Transverse colon (tissue), 4 donors: ENCODE data around the gene BEST4.

ENCODE experiments used
- CTCF ChIP-seq, 5 experiments: fragments of 200-600 bp in 3 of 5; fragments of 450-650 bp in 2 of 5; sonication (generic) in 3 of 5; IDR thresholded peaks; 1 replicate in 2 of 5; 2 replicates in 3 of 5; pipeline ENCODE4 v1.5.1; 2016 to 2017; ENCODE audit warnings: antibody characterized with exemption in 5 of 5, inconsistent platforms in 3 of 5, mild to moderate bottlenecking in 2 of 5, moderate library complexity in 1 of 5
- EP300 ChIP-seq: sonication (generic); formaldehyde crosslinking; IDR thresholded peaks from one replicate; pipeline ENCODE4 v1.6.1; 2017; ENCODE audit warnings: antibody characterized with exemption, low read depth
- POLR2A ChIP-seq: fragments of 450-650 bp; IDR thresholded peaks from one replicate; pipeline ENCODE4 v1.6.1; 2016; ENCODE audit warnings: antibody characterized with exemption, mild to moderate bottlenecking, moderate library complexity
- POLR2AphosphoS5 ChIP-seq, 3 donors: sonication (generic); formaldehyde crosslinking; IDR thresholded peaks; one replicate each; pipeline ENCODE4 v1.6.1; 2016; ENCODE audit warnings: antibody characterized with exemption in 3 of 3

DNA sequence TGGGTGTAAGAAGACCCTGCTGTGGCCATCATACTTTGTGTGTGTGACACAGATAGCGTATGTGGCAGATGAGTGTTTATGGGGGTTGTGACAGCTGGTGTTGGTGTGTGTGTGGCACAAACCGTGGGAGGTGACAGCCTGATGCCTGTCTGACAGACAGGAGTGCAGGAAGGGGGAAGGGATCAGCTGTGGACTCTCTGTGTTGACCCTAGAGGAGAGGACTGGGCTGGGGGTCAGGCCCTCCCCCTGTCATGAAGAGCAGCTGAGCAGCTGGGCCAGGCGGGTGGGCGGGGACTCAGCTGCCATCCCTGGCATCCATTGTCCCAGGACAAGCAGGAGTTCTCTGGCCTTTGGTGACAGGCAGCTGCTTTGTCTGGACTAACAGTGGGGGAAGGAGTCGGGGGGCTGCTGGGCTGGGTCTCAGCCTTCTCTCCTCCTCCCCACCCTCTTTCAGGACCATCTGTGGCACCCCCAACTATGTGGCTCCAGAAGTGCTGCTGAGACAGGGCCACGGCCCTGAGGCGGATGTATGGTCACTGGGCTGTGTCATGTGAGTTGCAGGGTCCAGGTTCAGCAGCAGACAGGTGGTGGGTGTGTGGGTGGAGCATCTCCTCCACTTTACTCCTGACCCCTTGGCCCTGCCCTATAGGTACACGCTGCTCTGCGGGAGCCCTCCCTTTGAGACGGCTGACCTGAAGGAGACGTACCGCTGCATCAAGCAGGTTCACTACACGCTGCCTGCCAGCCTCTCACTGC, 14.5 kb upstream of the BEST4 start:
- no peak for TF ChIP-seq CTCF (IDR thresholded peaks at IDR 0.05)
- TF ChIP-seq EP300, result no peak
- no peak for TF ChIP-seq POLR2A
- no peak for TF ChIP-seq POLR2AphosphoS5 (IDR thresholded peaks at IDR 0.05)
